HG02759 (cell line): ENCODE results near the gene ZAR1L.
A peak's percentile ranks its signal among the peaks of the same experiment; 100 is the strongest.
"Not testable (repeated sequence)": the region's sequence is repeated elsewhere in the genome, so short reads cannot be mapped to it uniquely, and the experiment has no call there.

Experiments
- ATAC-seq: cut with Tn5 transposase; IDR thresholded peaks from one replicate; pipeline ENCODE4 v1.9.1; 2021; ENCODE audit warnings: mild to moderate bottlenecking, moderate library complexity; ENCODE audit not compliant: unreplicated experiment

Gene ZAR1L

GRCh38 chr13:32315238-32316027 is at the start of gene ZAR1L, which contains the start of gene BRCA2:
TSS of gene ZAR1L (minus strand) at chr13:32315363. CDS start at chr13:32311925, 3,438 bp downstream.
TSS of gene BRCA2 (plus strand) at chr13:32315508. CDS start at chr13:32316461, 953 bp downstream.
- ATAC-seq: peak; percentile 96

- no peak for ATAC-seq
These were observed 47.4 kb upstream of the ZAR1L start for GRCh38 chr13:32362574-32362973.

DNA sequence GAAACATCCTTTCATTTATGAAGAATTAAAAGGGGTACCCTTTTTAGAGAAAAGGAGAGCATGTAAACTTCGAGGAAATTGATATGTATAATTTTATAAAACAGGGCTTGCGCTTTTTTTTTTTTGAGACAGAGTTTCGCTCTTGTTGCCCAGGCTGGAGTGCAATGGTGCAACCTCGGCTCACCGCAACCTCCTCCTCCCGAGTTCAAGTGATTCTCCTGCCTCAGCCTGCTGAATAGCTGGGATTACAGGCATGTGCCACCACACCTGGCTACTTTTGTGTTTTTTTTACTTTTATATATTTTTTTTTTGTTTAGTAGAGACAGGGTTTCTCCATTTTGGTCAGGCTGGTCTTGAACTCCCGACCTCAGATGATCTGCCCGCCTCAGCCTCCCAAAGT is 40.8 kb upstream of the ZAR1L start:
- not testable (repeated sequence) for ATAC-seq

DNA sequence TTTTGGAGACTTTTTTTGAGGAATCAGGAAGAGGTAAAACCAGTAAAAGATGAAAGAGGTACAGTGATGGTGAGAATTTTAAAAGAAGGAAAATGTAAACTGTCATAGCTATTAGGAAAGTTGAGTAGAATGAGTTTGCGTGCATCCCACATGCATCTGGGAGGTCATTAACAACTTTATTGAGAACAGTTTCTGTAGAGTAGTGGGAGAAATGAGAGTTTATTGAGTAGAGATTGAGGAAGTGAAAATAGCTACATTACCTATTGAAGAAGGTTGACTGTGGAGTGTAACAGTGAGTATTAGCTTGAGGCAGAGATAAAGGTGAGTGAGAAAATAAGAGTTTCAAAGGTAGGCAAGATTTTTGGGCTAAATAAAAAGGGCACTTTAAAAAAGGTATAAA is 38.9 kb upstream of the ZAR1L start:
- peak; percentile 73 for ATAC-seq

GRCh38 chr13:32350839-32351441 is 35.8 kb upstream of the ZAR1L start:
- not testable (repeated sequence) for ATAC-seq

DNA sequence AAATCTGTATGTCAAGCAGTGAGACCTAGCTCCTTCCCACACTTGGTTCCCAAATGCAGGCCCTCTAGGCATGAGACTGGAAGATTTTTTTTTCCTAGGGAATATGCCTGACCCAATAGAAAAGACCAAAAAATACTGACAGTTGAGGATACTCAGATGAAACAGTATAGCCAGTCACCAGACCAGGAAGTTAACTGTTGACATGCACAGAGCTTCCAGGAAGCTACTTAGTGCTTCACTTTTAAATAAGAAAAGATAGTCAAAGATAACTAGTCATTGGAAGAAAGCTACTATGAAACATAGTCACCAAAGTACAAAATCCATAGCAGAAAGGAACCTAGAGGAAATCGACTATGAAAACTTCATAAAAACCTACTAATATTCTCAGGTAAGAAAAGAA is 32.5 kb upstream of the ZAR1L start:
- ATAC-seq: no peak

DNA sequence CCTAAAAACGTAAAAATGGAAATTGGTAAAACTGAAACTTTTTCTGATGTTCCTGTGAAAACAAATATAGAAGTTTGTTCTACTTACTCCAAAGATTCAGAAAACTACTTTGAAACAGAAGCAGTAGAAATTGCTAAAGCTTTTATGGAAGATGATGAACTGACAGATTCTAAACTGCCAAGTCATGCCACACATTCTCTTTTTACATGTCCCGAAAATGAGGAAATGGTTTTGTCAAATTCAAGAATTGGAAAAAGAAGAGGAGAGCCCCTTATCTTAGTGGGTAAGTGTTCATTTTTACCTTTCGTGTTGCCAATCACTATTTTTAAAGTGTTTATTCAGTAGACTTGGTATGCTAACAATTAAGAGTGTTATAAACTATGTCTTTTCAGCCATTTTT is 25.8 kb upstream of the ZAR1L start:
- ATAC-seq: no peak

- no peak for ATAC-seq
These were observed 19.5 kb upstream of the ZAR1L start for GRCh38 chr13:32334671-32335070.

GRCh38 chr13:32330441-32330840 is 15.3 kb upstream of the ZAR1L start:
- no peak for ATAC-seq

- no peak for ATAC-seq
These were observed 8.7 kb upstream of the ZAR1L start for GRCh38 chr13:32323912-32324311.

DNA sequence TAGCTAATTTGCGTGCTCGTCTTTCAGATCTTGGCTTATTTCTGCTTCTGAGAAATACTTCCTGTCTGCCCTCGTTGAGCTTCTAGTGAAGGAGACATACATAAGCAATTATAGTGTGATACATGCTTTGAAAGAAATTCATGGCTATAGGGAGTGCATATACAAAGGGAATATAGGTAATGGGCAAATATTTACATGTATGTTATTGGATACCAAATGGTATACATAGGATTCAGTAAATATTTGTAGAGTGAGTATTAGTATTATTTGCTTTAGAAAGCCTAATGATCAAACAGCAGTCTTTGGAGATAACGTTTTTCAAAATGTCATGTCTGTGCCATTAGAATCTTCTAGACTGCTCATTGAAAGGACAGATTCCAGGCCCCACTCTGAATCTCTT is 5.4 kb upstream of the ZAR1L start:
- ATAC-seq: no peak

GRCh38 chr13:32317716-32318465 is 2.7 kb upstream of the ZAR1L start:
- no peak for ATAC-seq

- ATAC-seq: no peak
These were observed 1.3 kb upstream of the ZAR1L start for GRCh38 chr13:32316501-32316900.

GRCh38 chr13:32316028-32316339 is 821 bp upstream of the ZAR1L start:
- peak; percentile 54 for ATAC-seq

DNA sequence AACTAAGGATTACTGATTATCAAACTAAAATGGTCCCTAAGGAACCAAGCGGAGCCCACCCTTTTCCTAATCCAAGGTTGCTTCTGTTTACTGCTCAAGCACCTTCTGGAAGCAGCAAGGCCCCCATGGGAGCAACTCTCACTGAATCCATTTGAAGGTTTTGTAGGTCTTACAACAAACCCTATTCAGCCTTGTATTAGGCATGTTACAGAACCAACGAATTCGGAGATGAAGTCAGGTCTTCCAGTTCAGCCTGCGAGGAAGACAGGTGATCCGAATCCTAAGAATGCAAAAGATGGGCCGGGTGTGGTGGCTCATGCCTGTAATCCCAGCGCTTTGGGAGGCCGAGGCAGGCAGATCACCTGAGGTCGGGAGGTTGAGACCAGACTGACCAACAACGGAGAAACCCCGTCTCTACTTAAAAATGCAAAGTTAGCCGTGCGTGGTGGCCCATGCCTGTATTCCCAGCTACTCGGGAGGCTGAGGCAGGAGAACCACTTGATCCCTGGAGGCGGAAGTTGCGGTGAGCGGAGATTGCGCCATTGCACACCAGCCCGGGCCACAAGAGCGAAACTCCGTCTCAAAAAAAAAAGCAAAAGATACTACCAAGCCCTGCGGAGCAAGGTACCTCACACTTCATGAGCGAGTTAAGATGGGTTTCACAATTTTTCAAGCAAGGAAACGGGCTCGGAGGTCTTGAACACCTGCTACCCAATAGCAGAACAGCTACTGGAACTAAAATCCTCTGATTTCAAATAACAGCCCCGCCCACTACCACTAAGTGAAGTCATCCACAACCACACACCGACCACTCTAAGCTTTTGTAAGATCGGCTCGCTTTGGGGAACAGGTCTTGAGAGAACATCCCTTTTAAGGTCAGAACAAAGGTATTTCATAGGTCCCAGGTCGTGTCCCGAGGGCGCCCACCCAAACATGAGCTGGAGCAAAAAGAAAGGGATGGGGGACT is 609 bp downstream of the ZAR1L start:
- ATAC-seq: peak; percentile 22

GRCh38 chr13:32311188-32311897 is 3.8 kb downstream of the ZAR1L start:
- no peak for ATAC-seq

DNA sequence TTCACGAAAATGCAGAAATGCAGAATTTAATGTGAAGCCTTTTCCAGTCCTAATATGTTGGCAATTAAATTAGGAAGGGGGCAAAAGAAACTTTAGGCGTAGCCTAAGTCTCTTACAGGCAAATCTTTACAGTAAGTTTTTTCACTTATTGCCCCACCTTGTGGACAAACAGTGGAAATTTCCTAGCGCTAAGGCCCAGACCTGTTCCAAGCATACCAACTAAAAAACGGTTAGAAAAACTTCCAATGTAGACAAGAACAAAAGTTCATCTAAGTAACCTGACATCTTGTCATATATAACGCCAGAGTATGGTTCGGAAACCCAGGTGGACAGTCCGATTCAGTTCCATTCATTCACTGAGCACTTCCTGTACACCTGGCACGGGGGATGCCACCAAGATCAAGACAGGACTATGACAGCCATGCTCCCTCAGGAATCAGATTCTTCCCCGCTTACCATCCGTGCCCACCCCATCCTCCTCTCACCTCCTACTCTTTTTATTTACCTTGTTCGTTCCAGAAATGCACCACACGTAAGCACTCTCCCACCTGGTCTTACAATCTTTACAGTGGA is 4.9 kb downstream of the ZAR1L start:
- ATAC-seq: peak; percentile 65

DNA sequence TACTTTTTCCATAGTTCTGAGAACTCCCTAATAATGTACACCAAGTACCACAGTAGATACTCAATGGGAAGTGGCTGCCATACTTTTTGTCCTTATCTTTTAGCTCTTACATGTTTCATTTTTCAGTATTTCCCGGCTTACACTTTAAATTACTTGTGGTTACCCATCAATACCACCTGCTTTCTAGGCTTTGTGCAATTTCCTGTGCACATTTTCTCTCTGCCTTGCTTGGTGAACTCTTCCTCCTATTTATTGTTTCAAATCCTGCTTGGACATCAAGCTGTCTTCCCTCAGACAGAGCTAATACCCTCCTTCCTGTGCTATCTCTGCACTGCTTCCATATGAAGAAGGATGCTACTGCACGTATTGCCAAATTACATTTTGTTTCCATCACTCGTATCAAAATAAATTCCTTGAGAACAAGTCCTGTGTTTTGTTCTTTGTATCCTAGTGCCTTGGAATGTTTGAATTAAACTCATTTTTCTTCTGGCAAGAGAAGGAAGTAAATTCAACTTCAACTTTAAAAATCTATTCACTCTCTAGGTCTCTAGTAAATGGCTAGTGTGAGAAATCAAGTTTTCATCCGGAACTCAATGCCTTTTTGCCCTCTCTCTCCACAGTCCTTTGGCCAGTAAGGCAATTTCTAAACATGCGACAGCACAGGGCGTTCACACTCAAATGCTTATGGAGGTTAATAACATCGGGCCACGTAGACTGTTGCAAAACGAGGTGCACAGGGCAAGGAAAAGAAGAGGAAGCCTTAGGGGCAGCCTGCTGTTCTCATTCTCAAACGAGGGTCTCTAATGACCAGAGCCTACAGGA is 5.6 kb downstream of the ZAR1L start:
- peak; percentile 26 for ATAC-seq

GRCh38 chr13:32305646-32306045 is 9.5 kb downstream of the ZAR1L start:
- ATAC-seq: no peak
